ES-I3 (cell line): ENCODE results near the gene DMAC2L.
"Not testable (repeated sequence)": the region's sequence is repeated elsewhere in the genome, so short reads cannot be mapped to it uniquely, and the experiment has no call there.

ENCODE experiments used
- H3K36me3 ChIP-seq: 2 replicates; pipeline ENCODE4 v1.6.1; 2013; ENCODE audit warnings: mild to moderate bottlenecking, low read length, control low read depth, moderate library complexity; ENCODE audit not compliant: insufficient read depth
- H3K4me1 ChIP-seq: 2 replicates; pipeline ENCODE4 v1.6.1; 2013; ENCODE audit warnings: mild to moderate bottlenecking, control low read depth, low read length; ENCODE audit not compliant: insufficient read depth
- H3K9ac ChIP-seq: 2 replicates; pipeline ENCODE4 v1.6.1; 2013; ENCODE audit warnings: low read depth, mild to moderate bottlenecking, low read length, moderate library complexity
- H3K9me3 ChIP-seq: 2 replicates; pipeline ENCODE4 v1.6.1; 2013; ENCODE audit warnings: mild to moderate bottlenecking, low read length, moderate library complexity; ENCODE audit not compliant: control insufficient read depth, insufficient read depth

The DMAC2L gene

DNA sequence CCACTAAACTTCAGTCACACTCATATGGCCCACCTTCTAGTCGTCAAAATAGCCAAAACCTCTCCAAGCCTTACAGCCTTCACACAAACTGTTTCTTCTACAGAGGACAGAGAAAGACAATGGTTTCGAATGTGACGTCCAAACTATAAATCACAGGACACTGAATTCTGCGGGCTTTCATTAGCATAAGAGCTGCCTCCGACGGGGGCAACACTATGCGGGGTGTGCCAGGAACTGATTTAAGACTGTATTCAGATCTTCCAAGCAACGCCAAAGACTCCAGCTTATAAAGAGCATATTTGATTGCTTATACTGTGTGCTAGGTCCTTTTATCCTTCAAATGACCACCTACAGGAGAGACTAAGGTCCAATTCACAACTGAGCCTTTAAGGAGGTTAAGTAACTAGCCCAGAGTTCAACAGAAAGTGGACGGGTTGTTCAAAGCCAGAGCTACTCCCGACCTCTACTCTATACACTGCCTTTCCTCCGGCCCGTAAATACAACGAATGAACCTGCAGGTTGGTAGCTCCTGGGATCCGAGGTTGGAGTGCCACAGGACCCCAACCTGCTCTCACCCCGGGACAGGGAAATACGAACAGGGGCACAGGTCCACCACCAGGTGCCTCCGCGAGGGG lies 670 bp upstream of the DMAC2L start:
- H3K9me3 ChIP-seq: peaks cover 5% of the 10 kb centered on the region

GRCh38 chr14:50312734-50313054 lies 570 bp downstream of the DMAC2L start:
- no peaks in the 10 kb centered on the region for H3K4me1 ChIP-seq
- H3K9ac ChIP-seq: peak overlapping the region; percentile 56; the same call in 1 of the 2 replicates
- H3K9me3 ChIP-seq: peaks cover 5% of the 10 kb centered on the region

More for the DNA sequence above, 670 bp upstream of the DMAC2L start:
- Histone ChIP-seq H3K4me1 (no peaks in the 10 kb centered on the region), H3K36me3 (no peaks in the 10 kb centered on the region), H3K9ac (peak overlapping the region; percentile 56)

GRCh38 chr14:50314098-50314497 lies 2.0 kb downstream of the DMAC2L start:
- not testable (repeated sequence) for H3K9ac ChIP-seq, H3K36me3 ChIP-seq, H3K4me1 ChIP-seq, H3K9me3 ChIP-seq

More at GRCh38 chr14:50312734-50313054, 570 bp downstream of the DMAC2L start:
- H3K36me3 ChIP-seq: no peaks in the 10 kb centered on the region

- Histone ChIP-seq H3K9me3 (peaks cover 5% of the 10 kb centered on the region), H3K9ac (no peak overlapping the region), H3K4me1 (no peaks in the 10 kb centered on the region), H3K36me3 (no peaks in the 10 kb centered on the region)
Observed at GRCh38 chr14:50318031-50318626, 6.0 kb downstream of the DMAC2L start.

GRCh38 chr14:50319293-50319692 lies 7.2 kb downstream of the DMAC2L start:
- Histone ChIP-seq H3K4me1 (no peaks in the 10 kb centered on the region), H3K9ac (no peak overlapping the region), H3K9me3 (no peaks in the 10 kb centered on the region), H3K36me3 (peaks cover 2% of the 10 kb centered on the region; the same call in 1 of the 2 replicates)

GRCh38 chr14:50319721-50320120 lies 7.6 kb downstream of the DMAC2L start:
- H3K9ac ChIP-seq: no peak overlapping the region
- H3K9me3 ChIP-seq: no peaks in the 10 kb centered on the region
- peaks cover 2% of the 10 kb centered on the region; the same call in 1 of the 2 replicates for H3K36me3 ChIP-seq
- H3K4me1 ChIP-seq: no peaks in the 10 kb centered on the region

DNA sequence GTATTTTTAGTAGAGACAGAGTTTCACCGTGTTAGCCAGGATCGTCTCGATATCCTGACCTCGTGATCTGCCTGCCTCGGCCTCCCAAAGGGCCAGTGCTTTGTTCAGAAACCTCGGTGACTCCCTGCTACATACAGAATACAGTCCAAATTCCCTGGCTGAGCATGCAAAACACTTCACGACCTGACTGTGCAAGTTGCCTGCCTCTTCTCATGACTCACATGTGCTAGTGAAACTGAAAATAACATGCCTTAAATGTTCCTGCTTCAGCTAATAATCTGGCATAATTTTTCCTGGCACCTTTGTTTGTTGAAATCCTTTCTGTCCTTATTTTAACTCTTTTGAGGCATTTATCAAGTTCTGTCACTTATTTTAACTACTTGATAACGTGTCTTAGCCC lies 8.2 kb downstream of the DMAC2L start:
- Histone ChIP-seq H3K36me3 (peaks cover 2% of the 10 kb centered on the region; the same call in 1 of the 2 replicates), H3K9ac (no peak overlapping the region), H3K9me3 (no peaks in the 10 kb centered on the region), H3K4me1 (no peaks in the 10 kb centered on the region)

DNA sequence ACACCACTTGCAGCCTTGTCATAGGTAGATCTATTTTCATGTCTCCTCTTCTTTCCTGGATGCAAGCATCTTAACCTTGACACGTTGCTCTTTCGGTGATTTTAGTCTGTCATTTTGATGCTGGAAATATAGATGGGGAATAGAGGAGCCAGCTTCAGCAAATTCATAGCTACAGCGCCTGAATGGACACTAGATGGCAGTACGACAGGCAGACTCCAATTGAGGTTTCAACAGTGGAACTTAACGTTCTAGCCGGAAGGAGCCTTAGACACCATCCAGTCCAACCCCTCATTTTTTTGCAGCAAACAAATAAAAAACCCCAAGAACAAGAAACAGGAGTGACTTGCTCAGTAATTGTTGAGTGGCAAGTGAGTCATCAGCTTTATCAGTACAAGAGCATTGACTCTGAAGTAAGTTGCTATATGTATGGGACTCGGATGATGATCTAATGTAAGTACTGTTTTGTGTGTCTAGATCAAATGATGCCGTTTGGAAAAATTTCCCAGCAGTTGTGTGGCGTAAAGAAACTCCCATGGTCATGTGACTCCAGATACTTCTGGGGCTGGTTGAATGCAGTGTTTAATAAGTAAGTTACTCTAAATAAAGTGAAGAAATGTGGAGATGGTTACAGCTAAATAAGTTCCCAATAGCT lies 9.0 kb downstream of the DMAC2L start:
- H3K9me3 ChIP-seq: no peaks in the 10 kb centered on the region
- H3K9ac ChIP-seq: no peak overlapping the region
- peaks cover 2% of the 10 kb centered on the region; the same call in 1 of the 2 replicates for H3K36me3 ChIP-seq
- no peaks in the 10 kb centered on the region for H3K4me1 ChIP-seq

GRCh38 chr14:50331596-50331995 lies 19.5 kb downstream of the DMAC2L start:
- Histone ChIP-seq H3K4me1 (peaks cover 25% of the 10 kb centered on the region), H3K9me3 (no peaks in the 10 kb centered on the region), H3K9ac (no peak overlapping the region), H3K36me3 (no peaks in the 10 kb centered on the region)

DNA sequence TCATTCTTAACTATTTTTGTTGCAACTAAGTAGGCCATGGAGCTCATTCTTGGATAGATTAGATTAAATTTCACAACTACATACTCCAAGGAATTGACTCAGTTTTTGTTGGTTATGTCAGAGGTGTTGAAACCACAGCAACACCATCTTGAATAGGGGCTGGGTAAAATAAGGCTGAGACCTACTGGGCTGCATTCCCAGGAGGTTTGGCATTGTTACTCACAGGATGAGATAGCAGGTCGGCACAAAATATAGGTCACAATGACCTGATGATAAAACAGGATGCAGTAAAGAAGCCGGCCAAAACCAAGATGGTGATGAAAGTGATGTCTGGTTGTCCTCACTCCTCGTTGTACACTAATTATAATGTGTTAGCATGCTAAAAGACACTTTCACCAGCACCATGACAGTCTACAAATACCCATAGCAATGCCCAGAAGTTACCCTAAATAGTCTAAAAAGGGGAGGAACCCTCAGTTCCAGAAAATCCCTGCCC lies 20.9 kb downstream of the DMAC2L start:
- Histone ChIP-seq H3K9me3 (no peaks in the 10 kb centered on the region), H3K4me1 (peaks cover 25% of the 10 kb centered on the region), H3K36me3 (no peaks in the 10 kb centered on the region), H3K9ac (no peak overlapping the region)

GRCh38 chr14:50334211-50334610 lies 22.1 kb downstream of the DMAC2L start:
- peaks cover 25% of the 10 kb centered on the region for H3K4me1 ChIP-seq
- no peak overlapping the region for H3K9ac ChIP-seq
- no peaks in the 10 kb centered on the region for H3K9me3 ChIP-seq
- no peaks in the 10 kb centered on the region for H3K36me3 ChIP-seq

- H3K9ac ChIP-seq: no peak overlapping the region
- peaks cover 25% of the 10 kb centered on the region for H3K4me1 ChIP-seq
- H3K36me3 ChIP-seq: no peaks in the 10 kb centered on the region
- no peaks in the 10 kb centered on the region for H3K9me3 ChIP-seq
Observed at GRCh38 chr14:50335389-50335788, 23.3 kb downstream of the DMAC2L start.

DNA sequence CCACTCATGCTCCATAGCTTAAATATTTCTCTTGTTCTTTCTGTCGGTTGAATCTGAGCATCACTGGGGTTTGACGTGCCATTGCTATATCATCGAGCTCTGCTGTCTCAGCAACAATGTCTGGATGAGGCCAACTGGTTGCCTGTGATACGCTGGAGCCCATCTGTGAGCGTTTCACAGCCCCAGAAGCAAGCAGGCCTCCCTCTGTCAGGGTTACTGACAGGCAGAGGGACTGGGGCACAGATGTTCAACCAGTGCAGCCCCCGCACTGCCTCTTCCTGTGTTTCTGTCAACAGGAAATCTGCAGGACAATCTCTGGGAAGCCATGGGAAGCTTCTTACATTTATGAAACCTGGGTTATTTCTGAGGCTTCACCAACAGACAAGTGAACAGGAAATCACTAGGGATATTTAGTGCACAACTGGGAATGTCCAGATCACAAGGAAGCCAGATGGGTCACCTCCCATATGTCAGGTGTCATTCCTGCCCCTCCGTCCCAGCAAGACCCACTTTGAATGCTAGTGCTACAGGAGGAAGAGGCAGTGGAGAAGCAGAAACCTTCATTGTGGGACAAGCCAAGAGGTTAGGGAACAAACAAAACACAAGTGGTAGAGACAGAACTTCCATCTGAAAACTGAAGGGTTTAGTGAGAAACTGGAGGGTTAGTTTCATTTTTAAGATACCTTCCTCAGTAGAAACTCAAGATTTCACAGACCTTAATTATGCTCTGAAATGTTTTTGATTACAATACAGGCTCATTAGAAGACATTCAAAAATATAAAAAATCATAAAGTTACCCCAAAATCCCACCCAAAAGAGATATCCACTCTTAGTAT lies 24.1 kb downstream of the DMAC2L start:
- no peak overlapping the region for H3K9ac ChIP-seq
- no peaks in the 10 kb centered on the region for H3K36me3 ChIP-seq
- H3K4me1 ChIP-seq: peaks cover 25% of the 10 kb centered on the region
- no peaks in the 10 kb centered on the region for H3K9me3 ChIP-seq

GRCh38 chr14:50338587-50338986 lies 26.5 kb downstream of the DMAC2L start:
- H3K36me3 ChIP-seq: no peaks in the 10 kb centered on the region
- peaks cover 24% of the 10 kb centered on the region for H3K4me1 ChIP-seq
- H3K9ac ChIP-seq: no peak overlapping the region
- no peaks in the 10 kb centered on the region for H3K9me3 ChIP-seq
